Upper lobe of left lung (tissue), 6 donors: ENCODE measurements around the gene TES. TPM values are rescaled to one million over a fixed set of nuclear protein-coding genes. Genes with fewer than 3 reads are reported as not detected.

ENCODE experiments used
- ATAC-seq, 2 donors: fragments of 200-7000 bp; cut with Tn5 transposase; one replicate each; pipeline ENCODE4 v1.9.1; 2022; ENCODE audit warnings: mild to moderate bottlenecking in 2 of 2, moderate library complexity in 2 of 2; ENCODE audit not compliant: low FRiP score in 2 of 2
- DNase-seq, 2 donors: peaks; one replicate each; pipeline ENCODE4 v3.0.0-alpha.2; 2019 to 2020
- H3K27ac ChIP-seq, 4 donors: fragments of 200-600 bp; sonication (generic); one replicate each; pipeline ENCODE4 v1.5.1; 2016 to 2019
- H3K27me3 ChIP-seq, 4 donors: fragments of 200-600 bp; sonication (generic); one replicate each; pipeline ENCODE4 v1.5.1; 2017 to 2019
- H3K36me3 ChIP-seq, 4 donors: fragments of 200-600 bp; sonication (generic); one replicate each; pipeline ENCODE4 v1.5.1; 2016 to 2019
- H3K4me1 ChIP-seq, 4 donors: fragments of 200-600 bp; sonication (generic); one replicate each; pipeline ENCODE4 v1.5.1; 2018 to 2019
- H3K4me3 ChIP-seq, 4 donors: fragments of 200-600 bp; sonication (generic); one replicate each; pipeline ENCODE4 v1.5.1; 2017 to 2019; ENCODE audit warnings: mild to moderate bottlenecking in 2 of 4, moderate library complexity in 1 of 4
- H3K9me3 ChIP-seq, 4 donors: fragments of 200-600 bp; sonication (generic); one replicate each; pipeline ENCODE4 v1.5.1; 2018 to 2019
- EP300 ChIP-seq, 4 donors: sonication (generic); formaldehyde crosslinking; IDR thresholded peaks; one replicate each; pipeline ENCODE4 v1.5.1; 2017; ENCODE audit warnings: antibody characterized with exemption in 4 of 4, control low read depth in 2 of 4
- POLR2A ChIP-seq, 4 donors: fragments of 450-650 bp; IDR thresholded peaks; one replicate each; pipeline ENCODE4 v1.5.1; 2016 to 2017; ENCODE audit warnings: antibody characterized with exemption in 4 of 4, mild to moderate bottlenecking in 2 of 4
- POLR2AphosphoS5 ChIP-seq, 2 donors: sonication (generic); formaldehyde crosslinking; IDR thresholded peaks; one replicate each; pipeline ENCODE4 v1.5.1; 2017; ENCODE audit warnings: antibody characterized with exemption in 2 of 2
- WGBS, 2 donors: methylation state at CpG; one replicate each; pipeline ENCODE4 v1.1.5; 2017 to 2018; 5-methylcytosine and 5-hydroxymethylcytosine counted together
- total RNA-seq, 6 donors: library from RNA; depleted of rRNA in 4 of 6; stranded (reverse); fragments of >200 nt in 4 of 6; gene quantifications; one replicate each; pipeline versions ENCODE4 v1.1.0 to v1.2.1, GENCODE V29; 2016 to 2021
- TF ChIP-seq, protein P1 (sequence below), 6 experiments: fragments of 450-650 bp in 4 of 6; fragments of 200-600 bp in 2 of 6; sonication (generic) in 2 of 6; IDR thresholded peaks; one replicate each; pipeline ENCODE4 v1.5.1; 2016 to 2019; ENCODE audit warnings: antibody characterized with exemption in 6 of 6
- donor health status: DM: no; HTN: no; CAD: no; lungs with moderate emphysema.
- donor health status: DM: no; HTN: yes; CAD: no; lungs with severe emphysema.

The TES gene
- total RNA-seq, 6 donors from 2014 or later: 58.0 to 159 (median 87.1) TPM

DNA sequence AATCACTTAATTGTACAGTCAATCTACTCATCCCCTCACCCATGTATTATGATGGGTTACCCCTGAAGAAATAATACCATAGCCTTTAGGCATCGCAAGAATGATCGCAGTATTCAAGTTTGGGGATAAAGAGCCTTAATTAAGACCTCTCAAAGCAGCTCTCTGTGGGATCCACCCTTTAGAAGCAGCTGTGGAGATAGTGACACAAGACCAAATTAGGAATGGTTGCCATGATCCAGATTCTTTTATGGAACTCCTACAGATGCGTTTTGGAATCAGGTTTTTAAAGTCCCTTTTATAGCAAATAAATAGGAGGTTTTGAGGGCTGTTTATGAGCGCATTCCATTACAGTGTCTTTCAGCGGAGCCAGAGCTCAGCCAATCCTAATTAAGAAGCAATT, 12.2 kb downstream of the TES start:
- H3K36me3 ChIP-seq: no peaks in the 10 kb centered on the region
- DNase-seq (no peak), ATAC-seq (no peak)
- no peaks in the 10 kb centered on the region for H3K9me3 ChIP-seq
- no peaks in the 10 kb centered on the region for H3K27me3 ChIP-seq
- no peak for TF ChIP-seq POLR2A (IDR thresholded peaks at IDR 0.05)
- TF ChIP-seq POLR2AphosphoS5 (IDR thresholded peaks at IDR 0.05): no peak
- no peak for TF ChIP-seq EP300 (IDR thresholded peaks at IDR 0.05)
- TF ChIP-seq, protein P1, sequence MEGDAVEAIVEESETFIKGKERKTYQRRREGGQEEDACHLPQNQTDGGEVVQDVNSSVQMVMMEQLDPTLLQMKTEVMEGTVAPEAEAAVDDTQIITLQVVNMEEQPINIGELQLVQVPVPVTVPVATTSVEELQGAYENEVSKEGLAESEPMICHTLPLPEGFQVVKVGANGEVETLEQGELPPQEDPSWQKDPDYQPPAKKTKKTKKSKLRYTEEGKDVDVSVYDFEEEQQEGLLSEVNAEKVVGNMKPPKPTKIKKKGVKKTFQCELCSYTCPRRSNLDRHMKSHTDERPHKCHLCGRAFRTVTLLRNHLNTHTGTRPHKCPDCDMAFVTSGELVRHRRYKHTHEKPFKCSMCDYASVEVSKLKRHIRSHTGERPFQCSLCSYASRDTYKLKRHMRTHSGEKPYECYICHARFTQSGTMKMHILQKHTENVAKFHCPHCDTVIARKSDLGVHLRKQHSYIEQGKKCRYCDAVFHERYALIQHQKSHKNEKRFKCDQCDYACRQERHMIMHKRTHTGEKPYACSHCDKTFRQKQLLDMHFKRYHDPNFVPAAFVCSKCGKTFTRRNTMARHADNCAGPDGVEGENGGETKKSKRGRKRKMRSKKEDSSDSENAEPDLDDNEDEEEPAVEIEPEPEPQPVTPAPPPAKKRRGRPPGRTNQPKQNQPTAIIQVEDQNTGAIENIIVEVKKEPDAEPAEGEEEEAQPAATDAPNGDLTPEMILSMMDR (IDR thresholded peaks at IDR 0.05): no peak
- H3K4me3 ChIP-seq: no peak overlapping the region
- 91 to 94% methylated on average over 5 of the region's 5 CpGs for WGBS, 2 donors
- H3K4me1 ChIP-seq: peaks cover 6 to 19% (median 12%) of the 10 kb centered on the region in 4 donors
- H3K27ac ChIP-seq: no peak overlapping the region

DNA sequence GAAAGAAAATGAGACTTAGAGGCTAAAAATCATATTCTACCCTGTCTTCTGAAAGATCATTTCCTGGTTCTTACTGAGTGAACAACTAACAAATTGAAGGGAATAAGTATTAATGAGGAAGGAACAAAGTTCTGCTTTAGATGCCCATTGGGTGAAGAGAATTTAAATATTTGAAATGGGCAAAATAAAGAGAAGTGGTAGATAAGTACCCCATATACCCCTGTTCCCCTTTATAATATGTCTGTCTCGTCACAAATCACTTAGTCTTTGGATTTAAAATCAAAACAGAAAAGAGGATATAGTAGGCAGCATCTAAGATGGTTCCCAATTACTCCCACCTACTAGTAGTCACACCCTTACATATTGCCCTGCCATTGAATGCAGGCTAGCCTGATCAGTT, 13.2 kb downstream of the TES start:
- Histone ChIP-seq H3K9me3 (no peaks in the 10 kb centered on the region), H3K27ac (no peak overlapping the region), H3K27me3 (no peaks in the 10 kb centered on the region), H3K36me3 (no peaks in the 10 kb centered on the region), H3K4me1 (peaks cover 0 to 9% (median 3%) of the 10 kb centered on the region in 4 donors), H3K4me3 (no peak overlapping the region)
- TF ChIP-seq POLR2AphosphoS5 (IDR thresholded peaks at IDR 0.05) (no peak), POLR2A (IDR thresholded peaks at IDR 0.05) (no peak), EP300 (IDR thresholded peaks at IDR 0.05) (no peak)
- TF ChIP-seq, protein P1 (IDR thresholded peaks at IDR 0.05): no peak
- DNase-seq: no peak
- ATAC-seq: no peak
- 82 to 84% methylated on average over 1 of the region's 1 CpG for WGBS, 2 donors

DNA sequence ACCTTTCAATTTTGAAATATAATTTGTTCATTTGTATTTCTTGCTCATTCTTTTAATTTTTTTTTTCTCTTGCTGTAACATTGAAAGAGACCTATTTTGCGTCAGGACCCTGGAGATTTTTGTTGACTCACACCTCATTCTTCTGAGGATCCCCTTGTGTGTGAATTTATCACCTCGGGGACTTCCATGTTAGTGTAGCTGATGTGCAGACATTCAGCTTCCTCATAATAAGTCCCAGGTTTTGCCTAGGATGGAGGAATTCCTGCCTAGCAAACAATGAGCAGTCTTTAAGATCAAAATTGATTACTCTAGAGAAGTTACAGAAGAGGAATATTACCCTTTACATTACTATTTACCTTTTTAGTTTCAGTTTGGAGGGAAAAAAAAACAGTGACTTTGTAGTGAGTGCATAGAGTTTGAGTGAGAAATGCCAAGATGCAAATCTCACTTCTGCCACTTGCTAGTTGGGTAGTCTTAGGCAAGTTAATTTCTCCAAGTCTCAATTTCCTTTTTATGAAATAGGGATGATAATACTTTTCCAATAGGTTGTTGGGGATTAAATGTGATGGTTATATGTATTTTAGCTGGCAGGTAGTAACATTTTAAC, 14.3 kb downstream of the TES start:
- no peak overlapping the region for H3K27ac ChIP-seq
- no peaks in the 10 kb centered on the region for H3K9me3 ChIP-seq
- DNase-seq (no peak), ATAC-seq (no peak)
- no peak overlapping the region for H3K4me3 ChIP-seq
- no peaks in the 10 kb centered on the region for H3K36me3 ChIP-seq
- peaks cover 0 to 13% (median 4%) of the 10 kb centered on the region in 4 donors for H3K4me1 ChIP-seq
- TF ChIP-seq POLR2AphosphoS5 (IDR thresholded peaks at IDR 0.05) (no peak), POLR2A (IDR thresholded peaks at IDR 0.05) (no peak), EP300 (IDR thresholded peaks at IDR 0.05) (no peak)
- TF ChIP-seq, protein P1 (IDR thresholded peaks at IDR 0.05): no peak
- 67 to 73% methylated on average over 2 of the region's 2 CpGs for WGBS, 2 donors
- no peaks in the 10 kb centered on the region for H3K27me3 ChIP-seq

DNA sequence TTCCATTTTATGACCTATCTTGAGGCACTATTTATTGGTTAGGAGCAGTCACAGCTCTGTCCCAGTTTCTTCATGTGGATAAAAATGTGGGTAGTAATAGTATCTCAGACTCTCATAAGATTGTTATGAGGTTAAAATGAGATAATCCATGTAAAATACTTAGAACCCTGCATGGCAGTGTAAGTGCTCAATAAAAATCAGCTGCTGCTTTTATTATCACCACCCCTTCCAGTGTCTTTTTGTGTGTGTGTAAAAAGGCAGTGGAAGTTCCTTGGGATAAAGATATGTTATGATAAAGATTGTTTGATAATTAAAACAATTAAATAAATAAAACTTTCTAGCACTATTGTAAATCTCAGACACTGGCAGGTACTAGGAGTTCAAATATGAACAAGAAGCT, 15.5 kb downstream of the TES start:
- Histone ChIP-seq H3K4me3 (no peak overlapping the region), H3K4me1 (peaks cover 8 to 26% (median 16%) of the 10 kb centered on the region in 4 donors), H3K9me3 (no peaks in the 10 kb centered on the region), H3K27ac (no peak overlapping the region), H3K36me3 (no peaks in the 10 kb centered on the region), H3K27me3 (no peaks in the 10 kb centered on the region)
- DNase-seq (no peak), ATAC-seq (no peak)
- TF ChIP-seq POLR2AphosphoS5 (IDR thresholded peaks at IDR 0.05) (no peak), POLR2A (IDR thresholded peaks at IDR 0.05) (no peak)
- TF ChIP-seq, protein P1 (IDR thresholded peaks at IDR 0.05): no peak

DNA sequence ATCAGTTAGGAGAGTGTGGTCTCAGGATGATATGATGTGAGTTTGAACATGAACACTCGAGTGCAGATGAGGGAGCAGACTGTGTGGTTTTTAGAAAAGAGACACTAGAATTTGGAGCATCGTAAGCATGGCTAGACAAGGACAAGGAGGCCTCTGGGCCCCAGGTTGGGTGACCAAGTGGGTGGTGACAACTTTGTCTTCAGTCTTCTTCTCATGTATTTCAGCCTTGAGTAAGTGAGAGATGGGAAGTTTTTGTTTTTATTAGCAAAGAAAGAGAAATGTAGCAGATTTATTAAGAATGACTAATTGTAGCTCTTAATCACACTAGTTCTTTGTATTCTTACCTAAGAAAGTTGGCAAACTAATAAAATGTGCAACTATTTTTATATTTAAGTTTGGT, 16.3 kb downstream of the TES start:
- H3K9me3 ChIP-seq: no peaks in the 10 kb centered on the region
- WGBS, 2 donors: 93 to 94% methylated on average over 2 of the region's 2 CpGs
- H3K4me1 ChIP-seq: peaks cover 13 to 34% (median 23%) of the 10 kb centered on the region in 4 donors

More for the DNA sequence above, 16.3 kb downstream of the TES start:
- TF ChIP-seq EP300 (IDR thresholded peaks at IDR 0.05) (no peak), POLR2A (IDR thresholded peaks at IDR 0.05) (no peak)
- TF ChIP-seq, protein P1 (IDR thresholded peaks at IDR 0.05): no peak
- ATAC-seq (no peak), DNase-seq (no peak)
- Histone ChIP-seq H3K27me3 (no peaks in the 10 kb centered on the region), H3K27ac (no peak overlapping the region), H3K36me3 (no peaks in the 10 kb centered on the region), H3K4me3 (no peak overlapping the region)
